Activated CD8-positive, alpha-beta memory T cell treated with anti-CD3 and anti-CD28 coated beads for 48 hours (primary cell): ENCODE data around the gene SH3BGRL.

Experiments
- DNase-seq, 3 experiments: peaks; one replicate each; pipeline ENCODE4 v3.0.0-alpha.2; 2020; ENCODE audit warnings: low read depth in 2 of 3, low spot score in 2 of 3

The SH3BGRL gene

DNA sequence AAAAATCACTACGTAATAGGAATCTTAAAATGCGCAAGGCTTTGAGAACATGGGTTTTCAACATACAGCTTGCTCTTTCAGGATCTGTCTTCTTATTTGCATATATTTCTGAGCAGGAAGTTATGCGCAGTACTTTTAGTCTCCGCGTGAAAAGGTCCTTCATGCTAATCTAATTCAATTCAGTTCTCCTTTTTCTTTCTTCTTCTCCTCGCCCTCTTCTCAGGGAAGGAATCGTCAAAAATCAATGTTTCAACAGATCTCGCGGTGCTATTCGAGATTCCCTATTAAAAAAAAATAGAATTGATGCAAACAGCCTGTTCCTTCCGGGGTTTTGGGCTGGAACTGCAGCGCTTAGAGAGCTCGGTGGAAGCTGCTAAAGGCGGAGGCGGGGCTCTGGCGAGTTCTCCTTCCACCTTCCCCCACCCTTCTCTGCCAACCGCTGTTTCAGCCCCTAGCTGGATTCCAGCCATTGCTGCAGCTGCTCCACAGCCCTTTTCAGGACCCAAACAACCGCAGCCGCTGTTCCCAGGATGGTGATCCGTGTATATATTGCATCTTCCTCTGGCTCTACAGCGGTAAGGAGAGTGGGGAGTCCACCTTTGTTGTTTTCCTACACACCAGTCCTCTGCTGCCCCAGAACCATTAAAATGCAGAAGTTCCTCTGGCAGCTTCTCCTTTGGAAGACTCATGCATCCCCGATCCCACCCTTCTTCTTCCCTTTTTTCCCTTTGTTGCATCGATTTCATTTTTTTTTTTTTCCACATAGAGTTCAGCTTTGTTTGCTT, at the start of gene SH3BGRL, which contains the start of gene HMGN5:
Gene SH3BGRL (plus strand): TSS at position 432 of the 785 bp plus-strand sequence. CDS start 99 bp downstream, at position 531.
Gene HMGN5 (minus strand): TSS at position 243 of the 785 bp plus-strand sequence. CDS start 80,364 bp downstream, outside the sequence.
- DNase-seq, result peak; percentile 8 to 33 (median 17)

DNA sequence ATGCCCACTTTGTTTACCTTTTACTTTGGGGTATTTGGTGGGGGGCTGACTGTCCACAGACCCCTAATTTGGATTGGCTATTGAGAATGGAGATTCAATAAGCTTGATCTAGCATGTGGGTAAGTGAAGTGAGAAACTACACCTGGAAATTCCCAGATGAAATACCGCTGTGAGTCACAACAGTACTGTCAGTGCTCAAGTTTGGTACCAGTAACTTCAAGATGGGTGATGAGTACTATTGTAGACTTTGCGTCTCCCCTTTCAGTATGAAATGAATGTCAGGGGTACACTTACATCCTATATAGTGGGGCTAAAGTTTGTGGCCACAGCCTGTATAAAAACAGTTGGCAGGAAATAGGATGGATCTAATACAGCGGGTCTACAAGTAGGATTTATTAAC, 33.5 kb upstream of the SH3BGRL start:
- DNase-seq, result no peak

DNA sequence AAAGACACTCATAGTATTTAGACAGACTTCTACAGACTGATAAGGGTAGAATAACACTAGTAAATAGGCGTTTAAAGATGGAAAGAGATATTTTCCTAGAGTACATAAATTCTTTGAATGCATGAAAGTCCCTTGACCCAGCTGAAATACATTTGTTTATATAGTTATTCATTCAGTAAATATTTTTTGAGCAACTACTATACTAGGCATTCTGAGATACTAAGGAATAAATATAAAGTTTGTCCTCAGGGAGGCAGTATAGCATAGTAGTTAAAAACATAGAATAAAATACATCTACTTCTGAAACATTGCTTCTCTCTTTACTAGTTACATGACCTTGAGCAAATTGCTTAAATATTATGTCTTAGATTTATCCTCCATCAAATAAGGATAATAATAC, 27.6 kb upstream of the SH3BGRL start:
- DNase-seq, result no peak

DNA sequence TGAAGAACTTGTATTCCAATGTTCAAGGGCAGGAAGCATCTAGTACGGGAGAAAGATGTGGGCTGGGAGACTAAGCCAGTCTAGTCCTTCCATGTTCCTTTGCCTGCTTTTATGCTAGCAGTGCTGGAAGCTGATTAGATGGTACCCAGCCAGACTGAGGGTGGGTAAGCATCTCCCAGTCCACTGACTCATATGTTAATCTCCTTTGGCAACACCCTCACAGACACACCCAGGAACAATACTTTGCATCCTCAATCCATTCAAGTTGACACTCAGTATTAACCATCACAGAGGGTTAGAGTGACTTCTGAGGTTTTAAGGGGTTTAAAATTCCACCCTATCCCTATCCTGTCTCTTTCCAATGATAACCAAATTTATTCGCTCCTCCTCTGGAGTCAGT, 6.6 kb upstream of the SH3BGRL start:
- no peak for DNase-seq

DNA sequence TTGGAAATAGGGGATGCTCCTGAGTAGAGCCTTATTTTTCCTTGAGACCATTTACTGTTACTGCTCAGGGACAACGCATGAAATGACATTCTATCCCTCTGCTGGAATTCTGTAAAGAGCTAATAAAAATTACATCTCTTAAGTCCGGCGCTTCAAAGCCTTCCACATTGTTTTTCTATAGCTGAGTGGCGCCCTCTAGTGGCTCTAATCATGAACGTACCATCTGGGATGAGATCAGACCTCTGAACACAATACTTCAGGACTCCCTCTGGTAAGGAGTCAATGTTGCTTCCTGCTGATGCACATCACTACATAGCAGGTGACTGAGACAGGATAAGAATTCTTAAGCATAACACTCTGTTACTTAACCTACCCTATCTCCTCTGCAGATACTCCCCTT, 6.2 kb upstream of the SH3BGRL start:
- peak in 1 of 3 experiments; percentile 2 for DNase-seq

DNA sequence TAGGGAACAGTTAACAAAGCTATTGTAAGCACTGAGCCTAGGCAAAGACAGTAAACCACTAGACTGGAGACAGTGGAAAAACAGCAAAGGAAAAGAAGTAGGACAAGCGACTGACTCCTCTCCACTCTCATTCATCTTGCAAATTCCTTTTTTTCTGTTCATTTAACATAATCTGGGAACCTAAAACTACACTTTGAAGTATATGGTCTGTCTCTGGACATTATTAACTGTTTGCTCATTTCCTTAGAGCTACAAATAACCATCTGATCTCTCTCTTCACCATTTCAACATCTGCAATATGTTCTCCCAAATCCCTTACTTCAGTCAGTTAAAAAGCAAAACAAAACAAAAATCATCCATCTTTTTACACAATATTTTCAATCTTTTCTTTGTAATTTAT, 831 bp upstream of the SH3BGRL start:
- no peak for DNase-seq

DNA sequence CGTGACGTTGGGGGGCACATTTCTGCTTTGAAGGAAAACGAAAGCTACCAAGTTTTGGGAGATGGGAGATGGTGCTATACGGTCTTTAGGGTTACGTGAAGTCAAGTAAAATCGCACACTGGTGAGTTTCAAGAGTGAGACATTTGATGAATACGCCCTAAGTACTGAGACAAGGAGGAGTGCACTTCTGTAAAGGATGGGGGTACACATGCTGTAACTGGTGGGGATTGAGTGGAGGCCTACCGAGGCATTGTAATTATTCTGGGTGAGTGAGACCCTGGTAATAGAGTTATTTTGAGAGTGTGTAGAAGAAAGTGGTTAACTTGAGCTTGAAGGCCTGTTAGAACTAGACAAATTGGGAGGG, 536 bp downstream of the SH3BGRL start:
- DNase-seq, result no peak

DNA sequence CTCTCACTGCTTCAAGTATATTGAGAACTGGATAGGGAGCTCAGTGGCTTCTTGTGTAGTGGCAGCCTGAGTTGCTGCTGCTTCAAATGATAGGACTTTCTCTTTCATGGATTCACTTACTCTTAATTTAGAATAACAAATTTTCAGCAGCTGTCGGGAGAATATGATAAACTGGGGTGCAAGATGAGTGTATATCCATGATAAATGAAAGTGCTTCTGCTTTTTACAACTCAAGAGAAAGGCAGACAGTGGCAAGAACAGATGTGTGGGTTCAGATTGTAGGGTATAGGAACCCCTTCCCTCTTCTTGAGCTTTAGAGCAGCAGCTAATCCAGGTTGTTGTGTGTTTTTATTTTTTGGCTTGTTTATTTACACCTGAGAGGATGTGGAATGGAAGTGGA, 1.0 kb downstream of the SH3BGRL start:
- DNase-seq, result no peak

DNA sequence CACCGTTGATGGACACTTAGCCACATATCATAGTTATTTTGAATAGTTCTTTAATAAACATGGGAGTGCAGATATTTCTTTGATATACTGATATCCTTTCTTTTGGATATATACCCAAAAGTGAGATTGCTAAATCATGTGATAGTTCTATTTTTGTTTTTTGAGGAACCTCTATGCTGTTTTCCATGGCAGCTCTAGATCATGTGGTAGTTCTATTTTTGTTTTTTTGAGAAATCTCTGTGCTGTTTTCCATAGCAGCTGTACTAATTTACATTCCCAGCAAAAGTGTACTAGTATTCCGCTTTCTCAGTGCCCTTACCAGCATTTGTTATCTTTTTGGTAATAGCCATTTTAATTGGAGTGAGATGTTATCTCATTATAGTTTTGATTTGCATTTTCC, 3.6 kb downstream of the SH3BGRL start:
- DNase-seq, result no peak

DNA sequence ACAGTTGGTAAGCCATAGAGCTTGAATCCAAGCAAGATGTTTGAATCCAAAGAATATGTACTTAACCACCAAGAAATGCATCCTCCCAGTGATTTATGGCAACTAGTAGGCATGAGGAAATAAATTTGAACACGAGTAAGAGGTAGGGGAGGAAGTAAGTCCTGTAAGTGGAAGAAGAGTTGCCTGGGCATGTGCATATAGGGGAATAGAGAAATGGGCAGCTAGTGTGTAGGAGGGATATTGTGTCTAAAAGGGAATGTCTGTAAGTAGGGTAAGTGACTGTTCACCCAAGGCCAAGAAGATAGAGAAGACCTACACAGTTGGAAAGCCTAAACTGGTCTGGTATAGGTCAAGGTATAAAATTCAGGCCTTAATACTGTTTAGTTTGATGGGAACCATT, 4.6 kb downstream of the SH3BGRL start:
- no peak for DNase-seq

DNA sequence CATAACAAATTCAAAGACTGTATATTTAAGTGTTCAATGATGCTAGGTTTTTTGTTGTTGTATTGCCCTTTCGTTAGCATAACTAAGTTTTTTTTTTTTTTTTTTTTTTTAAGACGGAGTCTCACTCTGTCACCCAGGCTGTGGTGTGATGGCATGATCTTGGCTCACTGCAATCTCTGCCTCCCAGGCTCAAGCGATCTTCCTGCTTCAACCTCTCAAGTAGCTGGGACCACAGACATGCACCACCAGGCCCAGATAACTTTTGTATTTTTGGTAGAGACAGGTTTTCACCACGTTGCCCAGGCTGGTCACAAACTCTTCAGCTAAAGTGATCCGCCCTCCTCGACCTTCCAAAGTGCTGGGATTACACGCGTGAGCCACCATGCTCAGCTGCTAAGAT, 7.0 kb downstream of the SH3BGRL start:
- no peak for DNase-seq

DNA sequence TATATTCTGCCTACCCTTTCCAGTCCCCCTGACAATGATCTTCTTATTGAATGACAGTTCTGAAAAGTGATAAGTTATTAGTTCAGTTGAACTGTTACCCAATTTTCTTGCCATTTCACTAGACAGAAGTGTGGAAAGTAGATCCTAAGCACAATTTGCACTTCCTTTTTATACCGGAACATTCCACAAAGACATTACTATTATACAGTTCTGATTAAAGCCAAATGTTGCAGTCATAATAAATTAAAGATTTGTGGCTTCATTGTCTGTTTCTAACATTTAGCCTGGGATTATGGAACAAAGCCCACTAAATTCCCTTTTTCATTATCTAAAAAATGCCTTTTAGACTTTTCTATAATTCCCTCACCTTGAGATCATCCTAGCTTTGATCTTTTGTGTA, 13.8 kb downstream of the SH3BGRL start:
- no peak for DNase-seq

DNA sequence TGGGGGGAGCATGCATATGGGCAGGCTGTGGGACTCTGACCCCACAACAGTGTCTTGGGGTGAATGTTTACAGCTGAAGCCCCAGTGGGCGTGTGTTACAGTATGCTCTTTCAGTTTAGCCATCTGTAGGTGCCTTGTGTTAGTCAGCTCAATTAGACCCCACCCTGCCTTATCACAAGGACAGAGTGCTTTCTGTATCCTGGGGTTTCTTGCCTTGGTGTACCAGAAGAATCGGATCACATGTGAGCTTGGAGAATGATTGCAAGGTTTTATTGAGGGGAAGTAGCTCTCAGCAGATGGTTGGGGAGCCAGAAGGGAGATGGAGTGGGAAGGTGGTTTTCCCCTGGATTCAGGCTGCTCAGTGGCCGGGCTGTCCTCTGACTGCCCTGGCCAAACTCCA, 27.3 kb downstream of the SH3BGRL start:
- DNase-seq, result no peak

DNA sequence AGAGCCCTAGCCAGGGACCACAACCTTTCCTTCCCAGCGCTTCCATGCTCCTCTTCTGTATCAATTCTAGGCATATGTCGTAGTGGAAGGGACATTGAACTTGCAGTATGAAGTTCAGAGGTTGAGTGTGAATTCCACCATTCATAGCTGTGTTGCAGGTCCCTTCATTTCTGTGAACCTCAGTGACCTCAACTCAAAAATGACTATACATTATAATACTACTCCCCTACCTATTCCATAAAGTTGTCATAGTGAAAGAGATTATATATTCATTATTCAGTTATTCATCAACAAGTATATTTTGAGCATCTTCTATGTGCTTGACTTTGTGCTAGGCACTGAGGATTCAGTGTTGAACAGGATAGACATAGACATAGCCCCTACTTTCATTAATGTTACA, 28.0 kb downstream of the SH3BGRL start:
- no peak for DNase-seq

DNA sequence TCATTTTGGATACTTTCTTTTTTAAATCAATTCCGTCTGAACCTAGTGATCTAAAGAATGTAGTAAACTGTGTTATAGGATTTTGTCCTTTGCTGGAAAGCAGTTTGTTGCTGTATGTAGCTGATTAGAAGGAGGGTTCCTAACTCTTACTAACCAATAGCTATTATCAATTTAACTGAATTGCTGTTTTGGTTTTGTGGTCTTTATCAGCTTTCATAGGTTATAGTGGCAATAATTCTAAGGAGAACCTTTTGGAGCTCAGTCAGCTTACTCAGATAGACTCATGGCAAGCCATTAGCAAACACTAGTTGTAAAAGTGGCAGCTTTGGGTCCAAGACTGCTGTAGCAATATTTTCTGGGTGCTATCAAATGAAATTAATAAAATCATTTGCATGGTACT, 29.6 kb downstream of the SH3BGRL start:
- DNase-seq, result no peak

DNA sequence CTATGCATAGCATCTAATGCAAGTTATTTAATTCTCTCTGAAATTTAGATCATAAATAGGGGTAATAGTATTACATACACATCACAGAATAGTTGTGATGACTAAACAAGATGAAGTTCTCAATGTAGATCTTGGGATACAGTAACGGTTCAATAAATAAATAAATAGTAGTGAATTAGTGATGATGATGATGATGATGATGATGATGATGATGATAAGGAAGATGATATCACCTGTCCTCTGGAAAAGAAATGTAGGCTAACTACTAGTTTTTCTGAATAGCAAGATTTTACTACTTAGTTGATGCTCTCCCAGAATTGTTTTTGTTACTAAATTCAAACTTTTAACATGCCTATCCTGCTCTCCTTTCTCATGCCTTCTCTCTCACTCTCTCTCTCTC, 30.3 kb downstream of the SH3BGRL start:
- DNase-seq, result no peak

DNA sequence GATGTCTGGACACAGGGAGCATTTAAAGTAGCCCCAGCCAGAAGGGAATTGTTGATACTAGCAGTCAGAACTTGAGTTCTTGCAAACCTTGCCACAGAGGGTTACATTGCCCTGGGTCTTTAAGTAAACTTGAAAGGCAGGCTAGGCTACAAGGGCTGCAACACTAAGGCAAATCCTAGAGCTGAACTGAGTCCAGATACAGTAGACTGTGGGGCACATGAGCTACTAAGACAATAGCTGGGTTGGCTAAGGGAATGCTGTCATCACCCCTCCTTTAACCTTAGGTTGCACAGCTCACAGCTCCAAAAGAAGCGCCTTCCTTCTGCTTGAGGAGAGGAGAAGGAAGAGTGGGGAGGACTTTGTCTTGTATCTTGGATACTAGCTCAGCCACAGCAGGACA, 35.6 kb downstream of the SH3BGRL start:
- DNase-seq, result no peak

DNA sequence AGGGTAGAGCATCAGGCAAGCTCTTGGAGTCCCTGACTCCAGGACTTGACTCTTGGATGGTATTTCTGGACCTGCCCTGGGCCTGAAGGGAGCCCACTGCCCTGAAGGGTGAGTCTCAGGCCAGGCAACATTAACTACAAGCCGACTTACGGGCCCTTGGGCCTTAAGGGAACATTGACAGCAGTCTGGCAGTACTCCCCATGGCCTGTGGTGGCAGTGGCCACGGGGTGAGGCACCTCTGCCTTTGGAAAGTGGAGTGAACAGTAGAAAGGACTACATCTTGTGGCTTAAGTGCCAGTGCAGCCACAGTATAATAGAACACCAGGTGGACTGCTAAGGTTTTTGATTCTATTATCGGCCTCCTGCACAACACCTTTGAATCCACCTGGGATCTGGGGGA, 36.3 kb downstream of the SH3BGRL start:
- no peak for DNase-seq

DNA sequence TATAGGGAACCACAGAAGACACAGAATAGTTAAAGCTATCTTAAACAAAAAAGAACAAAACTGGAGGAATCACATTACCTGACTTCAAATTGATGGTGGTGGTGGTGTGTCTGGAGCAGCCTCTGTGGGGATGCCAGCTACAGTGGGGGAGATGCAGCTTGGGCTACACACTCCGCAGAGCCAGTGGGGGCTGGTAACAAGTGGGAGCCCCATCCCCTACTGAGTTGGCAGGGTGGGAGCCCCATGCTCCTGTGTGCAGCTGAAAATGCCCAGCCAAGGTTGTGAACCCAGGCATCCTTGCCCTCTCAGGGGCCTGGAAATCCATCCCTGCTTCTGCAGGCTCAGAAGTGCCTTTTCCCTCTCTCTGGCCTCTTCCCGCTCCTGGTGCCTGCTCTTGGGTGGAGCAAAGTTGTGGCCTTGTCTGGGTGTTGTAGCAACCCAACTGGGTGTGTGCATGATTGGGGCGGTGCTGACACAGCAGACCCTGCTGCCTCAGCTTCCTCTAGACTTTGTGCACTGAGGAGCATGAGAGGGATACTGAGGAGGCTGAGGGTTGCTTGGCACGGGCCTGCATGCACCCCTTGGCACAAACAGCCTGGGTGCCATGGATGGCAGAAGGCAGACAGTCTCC, 38.9 kb downstream of the SH3BGRL start:
- no peak for DNase-seq

DNA sequence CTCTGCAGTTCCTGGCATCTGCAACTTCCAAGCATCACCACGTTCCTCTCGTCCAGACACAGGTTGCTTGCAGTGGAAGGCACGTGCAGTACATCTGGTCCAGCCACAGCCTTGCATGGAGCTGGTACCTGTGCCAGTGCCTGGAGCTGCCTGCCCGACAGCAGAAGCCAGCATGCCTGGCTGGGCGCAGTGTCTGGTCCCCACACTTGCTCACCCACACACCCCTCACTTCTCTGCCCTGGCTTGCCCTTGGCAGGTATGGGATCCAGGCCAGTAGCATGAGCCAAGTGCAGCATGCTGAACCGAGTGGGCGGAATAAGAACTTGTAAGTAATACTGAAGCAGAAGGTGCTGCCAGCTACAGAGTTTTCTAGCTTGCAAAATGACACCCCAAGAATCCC, 39.9 kb downstream of the SH3BGRL start:
- DNase-seq, result no peak

DNA sequence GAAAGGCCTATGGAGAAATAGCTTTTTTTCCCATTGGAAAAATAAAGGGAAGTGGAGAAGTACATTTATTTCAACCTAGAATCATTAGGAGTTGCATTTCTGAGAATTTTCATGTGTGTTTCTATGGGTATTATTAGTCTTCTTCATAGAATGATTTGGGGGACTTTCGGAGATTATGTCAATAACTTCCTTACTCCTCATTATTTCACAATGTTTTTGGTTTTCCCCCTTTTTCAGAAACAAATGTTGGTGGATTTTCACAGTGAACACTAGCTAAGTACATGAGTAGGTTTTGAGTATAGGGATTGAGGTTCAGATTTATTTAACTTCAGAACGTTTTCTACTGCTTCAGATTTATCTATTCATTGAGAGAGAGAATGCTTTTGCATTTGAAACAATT, 54.0 kb downstream of the SH3BGRL start:
- DNase-seq, result no peak

DNA sequence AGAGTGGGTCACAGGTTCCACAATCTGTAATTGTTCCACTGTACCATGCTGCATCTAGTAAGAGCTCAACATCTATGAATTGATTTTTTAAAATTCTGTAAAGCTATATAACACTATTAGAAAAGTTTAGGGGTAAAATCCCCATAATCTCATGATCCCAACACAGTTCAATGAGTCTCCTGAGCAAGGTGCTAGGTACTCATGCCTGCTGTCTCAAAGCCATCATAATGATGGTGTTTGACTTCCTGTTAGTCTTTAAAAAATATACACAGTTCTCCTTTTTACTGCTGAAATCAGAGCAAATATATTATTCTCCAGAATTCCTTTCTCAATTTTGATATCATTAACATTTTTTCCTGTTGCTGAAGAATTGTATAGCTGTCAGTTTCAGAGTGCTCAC, 55.9 kb downstream of the SH3BGRL start:
- no peak for DNase-seq
